ENCODE data around the gene NFKBIE.

Gene NFKBIE

DNA sequence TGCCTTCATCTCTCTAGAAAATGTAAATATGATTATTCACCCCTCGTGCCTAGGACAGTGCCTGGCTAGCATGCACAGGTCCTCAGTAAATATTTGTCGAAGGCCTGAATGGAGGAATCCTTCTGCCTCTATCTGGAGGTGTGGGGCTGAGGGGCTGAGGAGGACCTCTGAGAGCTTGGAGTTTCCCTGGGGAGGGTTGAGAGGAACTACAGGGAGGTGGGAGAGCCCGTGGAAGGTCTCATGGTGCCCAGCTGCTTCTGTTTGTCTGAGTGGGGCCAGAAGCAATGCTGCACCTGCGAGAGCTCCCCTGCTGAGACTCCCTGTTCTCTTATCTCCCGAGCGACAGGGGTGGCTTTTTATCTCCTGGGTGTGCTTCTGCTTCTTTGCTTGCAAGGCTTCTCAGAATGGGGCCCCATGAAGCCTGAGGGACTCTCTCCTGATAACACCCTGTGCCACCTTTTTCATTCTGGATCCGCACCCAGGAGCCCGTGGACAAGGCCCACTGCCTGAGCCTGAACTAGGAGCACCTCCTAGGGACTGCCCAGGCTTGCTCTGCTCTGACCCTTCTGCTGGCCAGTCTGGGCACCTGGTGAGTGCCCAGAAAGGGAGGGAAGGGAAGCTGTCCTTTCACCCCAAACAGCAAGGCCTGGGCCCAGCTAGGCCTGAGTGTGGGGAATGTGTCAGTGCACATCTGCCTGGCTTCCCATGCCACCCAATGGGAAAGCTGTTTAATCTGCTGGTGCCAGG lies 39.6 kb downstream of the NFKBIE start:
- no peak for DNase-seq
- Histone ChIP-seq H3K4me3 (ENCODE audit: insufficient read depth in 1 of 2, low read depth in 1 of 2, low read length in 2 of 2) (no peak overlapping the region), H3K23ac (ENCODE audit: low read length in 2 of 2) (peak overlapping the region in 1 of 2 experiments; percentile 6), H3K79me1 (replicated peaks; ENCODE audit: low read length, poor library complexity, severe bottlenecking) (peaks cover 31% of the 10 kb centered on the region), H3K27me3 (ENCODE audit: control insufficient read depth in 1 of 2, insufficient read depth in 1 of 2, low read length in 2 of 2) (no peaks in the 10 kb centered on the region), H3K4me2 (ENCODE audit: low read length, poor library complexity, severe bottlenecking) (no peak overlapping the region), H3K9ac (ENCODE audit: low read length) (no peak overlapping the region), H4K8ac (ENCODE audit: low read length) (no peak overlapping the region), H2BK12ac (ENCODE audit: low read length in 2 of 2) (no peak overlapping the region), H2AFZ (ENCODE audit: low read depth, low read length) (no peak overlapping the region), H2BK5ac (ENCODE audit: low read depth, low read length, poor library complexity, severe bottlenecking) (no peak overlapping the region), H2BK120ac (ENCODE audit: low read depth, low read length) (no peak overlapping the region), H4K91ac (ENCODE audit: low read length) (no peak overlapping the region), H3K18ac (ENCODE audit: low read depth in 1 of 2, low read length in 2 of 2) (no peak overlapping the region), H3K9me3 (ENCODE audit: control insufficient read depth, low read length) (no peaks in the 10 kb centered on the region), H3K27ac (ENCODE audit: low read length, poor library complexity, severe bottlenecking) (no peak overlapping the region), H3K4me1 (ENCODE audit: control insufficient read depth, insufficient read depth, low read depth, low read length) (peaks cover 42% of the 10 kb centered on the region), H3K36me3 (ENCODE audit: control insufficient read depth in 1 of 2, insufficient read depth in 2 of 2, low read depth in 1 of 2, low read length in 2 of 2) (peaks cover 0 to 26% of the 10 kb centered on the region in 2 experiments), H2BK15ac (ENCODE audit: low read depth, poor library complexity, severe bottlenecking) (peak overlapping the region; percentile 18), H3K4ac (ENCODE audit: low read depth in 1 of 2, low read length in 2 of 2) (no peak overlapping the region), H3K14ac (ENCODE audit: low read length in 2 of 2) (no peak overlapping the region), H2AK5ac (ENCODE audit: low read length, severe bottlenecking) (peak overlapping the region; percentile 16)
- WGBS, result 81% methylated on average over 8 of the region's 8 CpGs

DNA sequence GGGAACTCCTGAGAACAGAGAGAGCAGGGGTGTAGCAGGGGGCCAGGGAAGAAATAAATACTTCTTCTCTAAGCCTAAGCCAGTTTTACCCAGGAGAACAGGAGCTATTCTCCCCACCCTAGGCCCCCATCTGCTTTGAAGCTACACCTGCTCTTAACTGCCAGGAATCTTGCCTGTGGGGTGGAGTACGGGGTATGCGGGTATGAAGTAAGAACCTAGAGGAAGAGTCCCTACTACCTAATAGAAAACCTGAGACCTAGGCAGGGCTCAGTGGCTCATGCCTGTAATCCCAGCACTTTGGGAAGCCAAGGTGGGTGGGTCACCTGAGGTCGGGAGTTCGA lies 40.4 kb downstream of the NFKBIE start:
- peaks cover 31% of the 10 kb centered on the region for H3K79me1 ChIP-seq (replicated peaks; ENCODE audit: low read length, poor library complexity, severe bottlenecking)

DNA sequence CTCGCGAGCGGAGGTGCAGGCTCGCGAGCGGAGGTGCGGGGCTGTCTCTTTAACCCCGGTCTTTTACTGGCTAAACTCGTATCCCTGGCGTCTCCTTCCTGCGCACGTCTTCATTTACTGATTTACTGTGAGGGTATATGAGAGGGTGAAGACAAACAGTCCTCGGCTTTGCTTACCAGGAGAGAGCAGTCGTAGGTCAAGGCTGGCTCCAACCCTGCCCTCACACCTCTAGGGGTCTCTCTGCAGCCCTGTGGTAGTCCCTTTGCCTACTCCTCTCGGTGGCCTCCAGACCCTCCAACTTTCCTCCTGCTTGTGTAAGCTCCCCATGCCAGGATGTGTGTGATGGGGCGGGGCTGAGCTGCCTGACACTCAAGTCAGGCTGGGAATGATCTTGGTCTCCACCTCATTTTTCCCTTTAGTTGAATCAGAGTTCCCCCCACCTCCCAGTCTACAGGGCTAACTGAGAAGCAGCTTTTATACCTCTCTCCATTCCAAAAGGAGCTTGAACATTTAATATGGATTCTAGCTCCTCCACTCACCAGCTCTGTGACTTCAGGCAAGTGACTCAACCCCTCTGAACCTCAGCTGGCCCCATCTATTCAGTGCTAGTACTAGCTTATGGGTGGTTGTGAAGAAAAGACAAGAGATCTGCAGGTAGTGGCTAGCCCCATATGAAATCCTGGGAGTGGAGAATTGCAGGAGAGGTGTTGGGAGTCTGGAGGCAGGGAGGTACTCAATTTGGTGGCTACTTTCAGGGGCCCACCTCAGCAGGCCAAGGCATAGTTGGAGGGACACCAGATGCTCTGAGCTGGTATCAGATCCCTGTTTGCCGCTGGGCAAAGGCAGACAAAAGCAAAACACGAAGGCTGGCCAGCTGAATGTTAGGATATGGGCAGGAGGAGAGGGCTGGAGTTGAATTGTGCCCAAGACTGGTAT lies 41.1 kb downstream of the NFKBIE start:
- Histone ChIP-seq H3K9me3 (ENCODE audit: control insufficient read depth, low read length) (no peaks in the 10 kb centered on the region), H3K36me3 (ENCODE audit: control insufficient read depth in 1 of 2, insufficient read depth in 2 of 2, low read depth in 1 of 2, low read length in 2 of 2) (peaks cover 0 to 11% of the 10 kb centered on the region in 2 experiments), H3K18ac (ENCODE audit: low read depth in 1 of 2, low read length in 2 of 2) (no peak overlapping the region), H3K4me2 (ENCODE audit: low read length, poor library complexity, severe bottlenecking) (peak overlapping the region; percentile 94), H2BK120ac (ENCODE audit: low read depth, low read length) (no peak overlapping the region), H3K27me3 (ENCODE audit: control insufficient read depth in 1 of 2, insufficient read depth in 1 of 2, low read length in 2 of 2) (no peaks in the 10 kb centered on the region), H4K8ac (ENCODE audit: low read length) (no peak overlapping the region), H2BK12ac (ENCODE audit: low read length in 2 of 2) (peak overlapping the region in 1 of 2 experiments; percentile 61), H2BK5ac (ENCODE audit: low read depth, low read length, poor library complexity, severe bottlenecking) (no peak overlapping the region), H3K14ac (ENCODE audit: low read length in 2 of 2) (peak overlapping the region in 1 of 2 experiments; percentile 57), H3K27ac (ENCODE audit: low read length, poor library complexity, severe bottlenecking) (no peak overlapping the region), H2AK5ac (ENCODE audit: low read length, severe bottlenecking) (no peak overlapping the region), H3K23ac (ENCODE audit: low read length in 2 of 2) (no peak overlapping the region), H3K4ac (ENCODE audit: low read depth in 1 of 2, low read length in 2 of 2) (no peak overlapping the region), H2BK15ac (ENCODE audit: low read depth, poor library complexity, severe bottlenecking) (peak overlapping the region; percentile 48), H3K79me1 (replicated peaks; ENCODE audit: low read length, poor library complexity, severe bottlenecking) (peaks cover 29% of the 10 kb centered on the region), H3K4me3 (ENCODE audit: insufficient read depth in 1 of 2, low read depth in 1 of 2, low read length in 2 of 2) (peak overlapping the region; percentile 67 to 78), H3K9ac (ENCODE audit: low read length) (peak overlapping the region; percentile 56), H3K4me1 (ENCODE audit: control insufficient read depth, insufficient read depth, low read depth, low read length) (peaks cover 45% of the 10 kb centered on the region), H2AFZ (ENCODE audit: low read depth, low read length) (no peak overlapping the region), H4K91ac (ENCODE audit: low read length) (no peak overlapping the region)
- no peak for DNase-seq
- WGBS, result 26% methylated on average over 6 of the region's 18 CpGs

More for the DNA sequence above, 40.4 kb downstream of the NFKBIE start:
- 100% methylated on average over 2 of the region's 4 CpGs for WGBS
- H3K9ac ChIP-seq (ENCODE audit: low read length), result no peak overlapping the region
- no peak overlapping the region for H3K4me3 ChIP-seq (ENCODE audit: insufficient read depth in 1 of 2, low read depth in 1 of 2, low read length in 2 of 2)
- H3K14ac ChIP-seq (ENCODE audit: low read length in 2 of 2), result no peak overlapping the region
- no peak overlapping the region for H2AFZ ChIP-seq (ENCODE audit: low read depth, low read length)
- no peak overlapping the region for H3K18ac ChIP-seq (ENCODE audit: low read depth in 1 of 2, low read length in 2 of 2)
- H2BK5ac ChIP-seq (ENCODE audit: low read depth, low read length, poor library complexity, severe bottlenecking), result no peak overlapping the region
- no peaks in the 10 kb centered on the region for H3K27me3 ChIP-seq (ENCODE audit: control insufficient read depth in 1 of 2, insufficient read depth in 1 of 2, low read length in 2 of 2)
- no peak overlapping the region for H3K27ac ChIP-seq (ENCODE audit: low read length, poor library complexity, severe bottlenecking)
- peak overlapping the region; percentile 48 for H2BK15ac ChIP-seq (ENCODE audit: low read depth, poor library complexity, severe bottlenecking)
- no peak overlapping the region for H3K4ac ChIP-seq (ENCODE audit: low read depth in 1 of 2, low read length in 2 of 2)
- H2BK120ac ChIP-seq (ENCODE audit: low read depth, low read length), result no peak overlapping the region
- no peak overlapping the region for H4K8ac ChIP-seq (ENCODE audit: low read length)
- DNase-seq, result no peak
- H3K23ac ChIP-seq (ENCODE audit: low read length in 2 of 2), result no peak overlapping the region
- H3K4me2 ChIP-seq (ENCODE audit: low read length, poor library complexity, severe bottlenecking), result no peak overlapping the region
- H3K4me1 ChIP-seq (ENCODE audit: control insufficient read depth, insufficient read depth, low read depth, low read length), result peaks cover 43% of the 10 kb centered on the region
- H3K36me3 ChIP-seq (ENCODE audit: control insufficient read depth in 1 of 2, insufficient read depth in 2 of 2, low read depth in 1 of 2, low read length in 2 of 2), result peaks cover 0 to 18% of the 10 kb centered on the region in 2 experiments
- H3K9me3 ChIP-seq (ENCODE audit: control insufficient read depth, low read length), result no peaks in the 10 kb centered on the region
- no peak overlapping the region for H4K91ac ChIP-seq (ENCODE audit: low read length)
- H2AK5ac ChIP-seq (ENCODE audit: low read length, severe bottlenecking), result no peak overlapping the region
- no peak overlapping the region for H2BK12ac ChIP-seq (ENCODE audit: low read length in 2 of 2)

Measured in mesenchymal stem cell (in vitro differentiated cells and primary cell).